Keratinocyte (primary cell): ENCODE results near the gene NAP1L1. TPM values are rescaled to one million over a fixed set of nuclear protein-coding genes. Genes with fewer than 3 reads are reported as not detected.

Experiments
- DNase-seq: peaks from one replicate; pipeline ENCODE4 v3.0.0-alpha.2; 2011; ENCODE audit warnings: low read depth, missing footprints, low spot score
- FAIRE-seq: peaks from 2 replicates; lab custom pipeline; 2011; peaks lifted over from hg19 to GRCh38; lab: Jason Lieb, UNC
- H2AFZ ChIP-seq: 2 replicates; pipeline ENCODE4 v1.6.0; 2012; ENCODE audit warnings: low read length, control low read depth, inconsistent platforms; ENCODE audit not compliant: control insufficient read depth
- H3K27ac ChIP-seq: 2 replicates; pipeline ENCODE4 v1.5.1; 2011; ENCODE audit warnings: low read length; ENCODE audit not compliant: control insufficient read depth, insufficient read depth
- H3K27me3 ChIP-seq: 3 replicates; pipeline ENCODE4 v1.6.0; 2011; ENCODE audit warnings: low read length; ENCODE audit not compliant: control insufficient read depth, insufficient read depth; ENCODE audit errors: extremely low read depth
- H3K36me3 ChIP-seq, 2 experiments: 2 replicates in 1 of 2; 3 replicates in 1 of 2; pipeline ENCODE4 v1.5.1; 2011; ENCODE audit warnings: low read length in 2 of 2, mild to moderate bottlenecking in 1 of 2; ENCODE audit not compliant: control insufficient read depth in 2 of 2, insufficient read depth in 2 of 2; ENCODE audit errors: extremely low read depth in 1 of 2
- H3K4me1 ChIP-seq: 3 replicates; pipeline ENCODE4 v1.5.1; 2011; ENCODE audit warnings: low read length; ENCODE audit not compliant: control insufficient read depth, insufficient read depth; ENCODE audit errors: extremely low read depth
- H3K4me2 ChIP-seq: 3 replicates; pipeline ENCODE4 v1.6.0; 2011; ENCODE audit warnings: low read depth, low read length; ENCODE audit not compliant: control insufficient read depth, insufficient read depth; ENCODE audit errors: extremely low read depth
- H3K4me3 ChIP-seq, 3 experiments: fragments of 200-600 bp in 1 of 3; sonication (generic) in 1 of 3; 2 replicates in 2 of 3; 3 replicates in 1 of 3; pipeline ENCODE4 v1.5.1; 2011 to 2016; ENCODE audit warnings: low read length in 3 of 3, mild to moderate bottlenecking in 3 of 3, control low read depth in 2 of 3, inconsistent platforms in 1 of 3, low read depth in 1 of 3, mixed read lengths in 1 of 3, mixed run types in 1 of 3, moderate library complexity in 1 of 3; ENCODE audit not compliant: control insufficient read depth in 2 of 3, insufficient read depth in 2 of 3; ENCODE audit errors: extremely low read depth in 1 of 3
- H3K79me2 ChIP-seq: 2 replicates; pipeline ENCODE4 v1.6.0; 2012; ENCODE audit warnings: low read length; ENCODE audit not compliant: control insufficient read depth, insufficient read depth
- H3K9ac ChIP-seq: 3 replicates; pipeline ENCODE4 v1.6.0; 2011; ENCODE audit warnings: low read length; ENCODE audit not compliant: control insufficient read depth, insufficient read depth; ENCODE audit errors: extremely low read depth
- H3K9me1 ChIP-seq: 3 replicates; pipeline ENCODE4 v1.6.0; 2011; ENCODE audit warnings: low read length; ENCODE audit not compliant: control insufficient read depth, insufficient read depth; ENCODE audit errors: extremely low read depth
- H3K9me3 ChIP-seq: 2 replicates; pipeline ENCODE4 v1.5.1; 2012; ENCODE audit warnings: low read depth, low read length; ENCODE audit not compliant: control insufficient read depth
- H4K20me1 ChIP-seq: 3 replicates; pipeline ENCODE4 v1.6.0; 2011; ENCODE audit warnings: low read length; ENCODE audit not compliant: control insufficient read depth, insufficient read depth; ENCODE audit errors: extremely low read depth
- CTCF ChIP-seq, 3 experiments: IDR thresholded peaks in 1 of 3; conservative IDR thresholded peaks in 1 of 3; optimal IDR thresholded peaks in 1 of 3; 2 replicates in 2 of 3; 3 replicates in 1 of 3; pipeline versions ENCODE3 to v1.5.1; 2011; ENCODE audit warnings: low read length in 3 of 3, mild to moderate bottlenecking in 3 of 3, moderate library complexity in 2 of 3, control low read depth in 1 of 3, inconsistent platforms in 1 of 3; ENCODE audit not compliant: insufficient read depth in 2 of 3; ENCODE audit errors: extremely low read depth in 1 of 3
- EZH2 ChIP-seq: IDR thresholded peaks from one replicate; pipeline ENCODE4 v1.6.1; 2012; ENCODE audit warnings: inconsistent platforms, mild to moderate bottlenecking, low read length, moderate library complexity
- dilution Hi-C: fragments of 300-500 bp; cut with MboI; formaldehyde crosslinking; loops from one replicate; pipeline ENCODE4 v1.7.0; 2020; ENCODE audit warnings: low sequenced_read_pairs; ENCODE audit not compliant: extremely low pct_ligation_motif_present
- polyA plus RNA-seq, 5 experiments: library from polyadenylated mRNA; depleted of rRNA in 3 of 5; stranded (reverse) in 3 of 5; stranded (forward) in 1 of 5; unstranded in 1 of 5; fragments of >200 nt; gene quantifications; 1 replicate in 1 of 5; 2 replicates in 3 of 5; 3 replicates in 1 of 5; pipeline versions ENCODE4 v1.2.1 to v1.2.3, GENCODE V29; 2011 to 2012; ENCODE audit warnings: missing spikeins in 2 of 5, low read depth in 1 of 5, low replicate concordance in 1 of 5

Gene NAP1L1
- polyA plus RNA-seq, 1 donor (not counting 4 experiments of a cell fraction or from before 2014, with no cell fraction given), result 384 TPM

- peak overlapping the region; percentile 82 for H3K27ac ChIP-seq
- FAIRE-seq (no peak), DNase-seq (no peak)
- no peaks in the 10 kb centered on the region for H3K9me1 ChIP-seq
- H2AFZ ChIP-seq, result no peak overlapping the region
- H3K4me1 ChIP-seq, result peaks cover 15% of the 10 kb centered on the region
- H4K20me1 ChIP-seq, result peaks cover 9% of the 10 kb centered on the region
- H3K4me3 ChIP-seq, result peak overlapping the region; percentile 62 to 98 (median 72)
- H3K36me3 ChIP-seq, result peaks cover 4 to 22% of the 10 kb centered on the region in 2 experiments
- peaks cover 43% of the 10 kb centered on the region for H3K79me2 ChIP-seq
- H3K4me2 ChIP-seq, result peak overlapping the region; percentile 85
- H3K9me3 ChIP-seq, result no peaks in the 10 kb centered on the region
- dilution Hi-C loops, result no loop called here
- TF ChIP-seq CTCF (optimal IDR thresholded peaks at IDR 0.05 in 1 of 3, IDR thresholded peaks at IDR 0.05 in 1 of 3, conservative IDR thresholded peaks at IDR 0.05 in 1 of 3; ENCODE audit: extremely low read depth in 1 of 3, insufficient read depth in 2 of 3, low read length in 3 of 3) (no peak), EZH2 (no peak)
- H3K27me3 ChIP-seq, result no peaks in the 10 kb centered on the region
- peak overlapping the region; percentile 95 for H3K9ac ChIP-seq
Observed at GRCh38 chr12:76033081-76034011, 51.1 kb downstream of the NAP1L1 start.

GRCh38 chr12:76032043-76032981 is 52.2 kb downstream of the NAP1L1 start:
- Histone ChIP-seq H3K9ac (peak overlapping the region; percentile 95), H3K36me3 (peaks cover 4 to 22% of the 10 kb centered on the region in 2 experiments), H3K9me3 (no peaks in the 10 kb centered on the region), H4K20me1 (peaks cover 9% of the 10 kb centered on the region), H2AFZ (no peak overlapping the region), H3K9me1 (no peaks in the 10 kb centered on the region), H3K4me1 (peaks cover 6% of the 10 kb centered on the region), H3K79me2 (peaks cover 43% of the 10 kb centered on the region), H3K4me2 (peak overlapping the region; percentile 85), H3K4me3 (peak overlapping the region; percentile 62 to 98 (median 72)), H3K27me3 (no peaks in the 10 kb centered on the region), H3K27ac (peak overlapping the region; percentile 82)
- dilution Hi-C loops, result no loop called here
- DNase-seq, result no peak
- TF ChIP-seq CTCF (optimal IDR thresholded peaks at IDR 0.05 in 1 of 3, IDR thresholded peaks at IDR 0.05 in 1 of 3, conservative IDR thresholded peaks at IDR 0.05 in 1 of 3; ENCODE audit: extremely low read depth in 1 of 3, insufficient read depth in 2 of 3, low read length in 3 of 3), result no peak
- no peak for TF ChIP-seq EZH2
- FAIRE-seq, result peak; percentile 61
